ENCODE measurements around the gene QTRT2.

The QTRT2 gene

GRCh38 chr3:114081037-114081436 is 24.5 kb downstream of the QTRT2 start:
- DNase-seq (ENCODE audit: extremely low spot score) = no peak
- ChIA-PET POLR2A (no interaction called here), CTCF (no interaction called here)
- no peak for TF ChIP-seq LEF1 (IDR thresholded peaks at IDR 0.05; ENCODE audit: borderline replicate concordance)
- no peak for TF ChIP-seq HDGF (IDR thresholded peaks at IDR 0.05; ENCODE audit: borderline replicate concordance)
- TF ChIP-seq FOXA1 (IDR thresholded peaks at IDR 0.05) = no peak
- TF ChIP-seq ZNF384 (IDR thresholded peaks at IDR 0.05) = no peak
- TF ChIP-seq ELF4 (IDR thresholded peaks at IDR 0.05) = no peak
- TF ChIP-seq FOXK2 (IDR thresholded peaks at IDR 0.05) = no peak
- no peak for TF ChIP-seq PKNOX1 (IDR thresholded peaks at IDR 0.05)
- no peak for TF ChIP-seq SUZ12 (IDR thresholded peaks at IDR 0.05)
- TF ChIP-seq L3MBTL2 (conservative IDR thresholded peaks at IDR 0.05) = no peak
- no peak for TF ChIP-seq NFRKB (IDR thresholded peaks at IDR 0.05)
- no peak for TF ChIP-seq TARDBP (IDR thresholded peaks at IDR 0.05)

GRCh38 chr3:114083112-114083511 is 26.6 kb downstream of the QTRT2 start:
- ChIA-PET CTCF (no interaction called here), POLR2A (no interaction called here)
- DNase-seq (ENCODE audit: extremely low spot score) = no peak
- TF ChIP-seq ZNF384 (IDR thresholded peaks at IDR 0.05) = no peak
- no peak for TF ChIP-seq PKNOX1 (IDR thresholded peaks at IDR 0.05)
- TF ChIP-seq FOXA1 (IDR thresholded peaks at IDR 0.05) = no peak
- TF ChIP-seq SP1 (IDR thresholded peaks at IDR 0.05) = no peak
- no peak for TF ChIP-seq FOXK2 (IDR thresholded peaks at IDR 0.05)
- no peak for TF ChIP-seq LEF1 (IDR thresholded peaks at IDR 0.05; ENCODE audit: borderline replicate concordance)
- TF ChIP-seq ELF4 (IDR thresholded peaks at IDR 0.05) = no peak

GRCh38 chr3:114086356-114086755 is 29.8 kb downstream of the QTRT2 start:
- CTCF ChIA-PET = interaction anchor here (1.1 kb wide), 1 partner anchor 14 kb away, joined by 3 read pairs; no protein-coding TSS in a partner anchor
- POLR2A ChIA-PET = no interaction called here
- no peak for TF ChIP-seq HDGF (IDR thresholded peaks at IDR 0.05; ENCODE audit: borderline replicate concordance)
- TF ChIP-seq FOXM1 (IDR thresholded peaks at IDR 0.05; ENCODE audit: borderline replicate concordance) = no peak
- no peak for TF ChIP-seq SUZ12 (IDR thresholded peaks at IDR 0.05)
- no peak for TF ChIP-seq L3MBTL2 (conservative IDR thresholded peaks at IDR 0.05)
- TF ChIP-seq ZNF384 (IDR thresholded peaks at IDR 0.05) = no peak
- no peak for TF ChIP-seq PKNOX1 (IDR thresholded peaks at IDR 0.05)
- no peak for TF ChIP-seq ELF4 (IDR thresholded peaks at IDR 0.05)
- TF ChIP-seq TARDBP (IDR thresholded peaks at IDR 0.05) = no peak
- no peak for TF ChIP-seq BHLHE40 (IDR thresholded peaks at IDR 0.05; ENCODE audit: borderline replicate concordance)
- TF ChIP-seq FOXK2 (IDR thresholded peaks at IDR 0.05) = no peak
- TF ChIP-seq NFRKB (IDR thresholded peaks at IDR 0.05) = no peak
- no peak for TF ChIP-seq FOXA1 (IDR thresholded peaks at IDR 0.05)
- no peak for TF ChIP-seq ARNT (IDR thresholded peaks at IDR 0.05)
- no peak for TF ChIP-seq LEF1 (IDR thresholded peaks at IDR 0.05; ENCODE audit: borderline replicate concordance)
- TF ChIP-seq SP1 (IDR thresholded peaks at IDR 0.05) = no peak
- TF ChIP-seq CTBP1 (IDR thresholded peaks at IDR 0.05; ENCODE audit: borderline replicate concordance) = no peak

GRCh38 chr3:114089675-114090074 is 33.1 kb downstream of the QTRT2 start:
- ChIA-PET CTCF (no interaction called here), POLR2A (no interaction called here)
- no peak for DNase-seq (ENCODE audit: extremely low spot score)
- no peak for TF ChIP-seq HDGF (IDR thresholded peaks at IDR 0.05; ENCODE audit: borderline replicate concordance)
- TF ChIP-seq PKNOX1 (IDR thresholded peaks at IDR 0.05) = no peak
- TF ChIP-seq L3MBTL2 (conservative IDR thresholded peaks at IDR 0.05) = no peak
- TF ChIP-seq ZNF384 (IDR thresholded peaks at IDR 0.05) = no peak
- no peak for TF ChIP-seq FOXA1 (IDR thresholded peaks at IDR 0.05)
- TF ChIP-seq FOXM1 (IDR thresholded peaks at IDR 0.05; ENCODE audit: borderline replicate concordance) = no peak
- TF ChIP-seq FOXK2 (IDR thresholded peaks at IDR 0.05) = no peak
- no peak for TF ChIP-seq CTBP1 (IDR thresholded peaks at IDR 0.05; ENCODE audit: borderline replicate concordance)
- no peak for TF ChIP-seq TARDBP (IDR thresholded peaks at IDR 0.05)
- TF ChIP-seq SP1 (IDR thresholded peaks at IDR 0.05) = no peak
- no peak for TF ChIP-seq BHLHE40 (IDR thresholded peaks at IDR 0.05; ENCODE audit: borderline replicate concordance)
- TF ChIP-seq LEF1 (IDR thresholded peaks at IDR 0.05; ENCODE audit: borderline replicate concordance) = no peak
- no peak for TF ChIP-seq SUZ12 (IDR thresholded peaks at IDR 0.05)
- TF ChIP-seq NFRKB (IDR thresholded peaks at IDR 0.05) = no peak
- no peak for TF ChIP-seq ELF4 (IDR thresholded peaks at IDR 0.05)
- no peak for TF ChIP-seq ARNT (IDR thresholded peaks at IDR 0.05)

More at GRCh38 chr3:114086356-114086755, 29.8 kb downstream of the QTRT2 start:
- DNase-seq (ENCODE audit: extremely low spot score) = no peak

- DNase-seq (ENCODE audit: extremely low spot score) = no peak
- ChIA-PET CTCF (no interaction called here), POLR2A (no interaction called here)
- TF ChIP-seq NFRKB (IDR thresholded peaks at IDR 0.05) = no peak
These were observed 35.8 kb downstream of the QTRT2 start for GRCh38 chr3:114092151-114093015.

GRCh38 chr3:114093016-114093380 is 36.5 kb downstream of the QTRT2 start:
- CTCF ChIA-PET = no interaction called here
- TF ChIP-seq PKNOX1 (IDR thresholded peaks at IDR 0.05) (no peak), HDGF (IDR thresholded peaks at IDR 0.05; ENCODE audit: borderline replicate concordance) (no peak), SUZ12 (IDR thresholded peaks at IDR 0.05) (no peak), L3MBTL2 (conservative IDR thresholded peaks at IDR 0.05) (no peak), FOXM1 (IDR thresholded peaks at IDR 0.05; ENCODE audit: borderline replicate concordance) (no peak), LEF1 (IDR thresholded peaks at IDR 0.05; ENCODE audit: borderline replicate concordance) (no peak), NFRKB (IDR thresholded peaks at IDR 0.05) (no peak), TARDBP (IDR thresholded peaks at IDR 0.05) (no peak), ZNF384 (IDR thresholded peaks at IDR 0.05) (no peak)
- DNase-seq (ENCODE audit: extremely low spot score) = no peak
- POLR2A ChIA-PET = no interaction called here

Measured in HEK293T (cell line).